GM12874 (cell line): ENCODE results near the gene NEB.

Experiments used
- CTCF ChIP-seq: IDR thresholded peaks from 2 replicates; pipeline ENCODE4 v1.5.1; 2011; ENCODE audit warnings: low read depth, mild to moderate bottlenecking, control low read depth, low read length, moderate library complexity; ENCODE audit not compliant: insufficient read depth

The NEB gene

GRCh38 chr2:151729415-151729811 lies 4.9 kb downstream of the NEB start:
- TF ChIP-seq CTCF, result no peak

- TF ChIP-seq CTCF, result no peak
Observed at GRCh38 chr2:151728804-151729414, 5.4 kb downstream of the NEB start.

- no peak for TF ChIP-seq CTCF
Observed at GRCh38 chr2:151727593-151728552, 6.4 kb downstream of the NEB start.

- TF ChIP-seq CTCF, result no peak
Observed at GRCh38 chr2:151721161-151721560, 13.1 kb downstream of the NEB start.

- no peak for TF ChIP-seq CTCF
Observed at GRCh38 chr2:151720521-151720920, 13.8 kb downstream of the NEB start.

GRCh38 chr2:151718796-151719195 lies 15.5 kb downstream of the NEB start:
- no peak for TF ChIP-seq CTCF

- no peak for TF ChIP-seq CTCF
Observed at GRCh38 chr2:151718247-151718646, 16.0 kb downstream of the NEB start.
